Coronary artery (tissue), 2 donors: ENCODE data around the gene BIRC5.
A peak's percentile ranks its signal among the peaks of the same experiment; 100 is the strongest.
"Not testable (repeated sequence)": the region's sequence is repeated elsewhere in the genome, so short reads cannot be mapped to it uniquely, and the experiment has no call there.

Source experiments
- DNase-seq: peaks from one replicate; pipeline ENCODE4 v3.0.0-alpha.2; 2017; ENCODE audit warnings: low spot score
- H3K27ac ChIP-seq, 2 donors: fragments of 200-600 bp; sonication (generic); one replicate each; pipeline ENCODE4 v1.5.1; 2016 to 2019
- H3K4me3 ChIP-seq: fragments of 200-600 bp; sonication (generic); 2 replicates; pipeline ENCODE4 v1.5.1; 2016; ENCODE audit warnings: mild to moderate bottlenecking, moderate library complexity
- CTCF ChIP-seq: fragments of 200-600 bp; sonication (generic); IDR thresholded peaks from one replicate; pipeline ENCODE4 v1.5.1; 2019; ENCODE audit warnings: antibody characterized with exemption

BIRC5 gene

GRCh38 chr17:78230996-78231935 lies 17.2 kb downstream of the BIRC5 start, which contains the start of gene TMEM235:
Gene TMEM235 (plus strand): TSS chr17:78231631. CDS start chr17:78232024, 393 bp downstream.
- H3K27ac ChIP-seq, result no peak within 1 kb of the TSS
- no peak for TF ChIP-seq CTCF
- DNase-seq, result no peak
- H3K4me3 ChIP-seq, result peak within 1 kb of the TSS; percentile 39

GRCh38 chr17:78231991-78232858 lies 18.2 kb downstream of the BIRC5 start:
- no peak for TF ChIP-seq CTCF
- Histone ChIP-seq H3K27ac (no peak overlapping the region), H3K4me3 (peak overlapping the region; percentile 39)
- DNase-seq, result no peak

GRCh38 chr17:78232859-78233173 lies 18.8 kb downstream of the BIRC5 start:
- TF ChIP-seq CTCF, result no peak
- Histone ChIP-seq H3K27ac (no peak overlapping the region), H3K4me3 (no peak overlapping the region)
- DNase-seq, result no peak

- no peak overlapping the region for H3K27ac ChIP-seq
- no peak for DNase-seq
- no peak for TF ChIP-seq CTCF
- no peak overlapping the region for H3K4me3 ChIP-seq
These were observed 19.6 kb downstream of the BIRC5 start for GRCh38 chr17:78233678-78234077.

GRCh38 chr17:78234261-78234865 lies 20.3 kb downstream of the BIRC5 start:
- no peak overlapping the region for H3K27ac ChIP-seq
- TF ChIP-seq CTCF, result no peak
- no peak for DNase-seq

GRCh38 chr17:78235022-78235421 lies 21.0 kb downstream of the BIRC5 start:
- not testable (repeated sequence) for H3K27ac ChIP-seq, H3K4me3 ChIP-seq, DNase-seq

More at GRCh38 chr17:78234261-78234865, 20.3 kb downstream of the BIRC5 start:
- H3K4me3 ChIP-seq, result no peak overlapping the region

- Histone ChIP-seq H3K27ac (no peak overlapping the region), H3K4me3 (no peak overlapping the region)
- no peak for TF ChIP-seq CTCF
- no peak for DNase-seq
These were observed 21.8 kb downstream of the BIRC5 start for GRCh38 chr17:78235885-78236284.
